DMS 273 treated with DMSO at 0.1 percent for 48 hours (cell line): Measurements from ENCODE around the gene MAPKAPK2.

Experiments used
- DNase-seq: peaks from one replicate; lab custom pipeline; 2025; lab: John Stamatoyannopoulos, UW

MAPKAPK2 gene

DNA sequence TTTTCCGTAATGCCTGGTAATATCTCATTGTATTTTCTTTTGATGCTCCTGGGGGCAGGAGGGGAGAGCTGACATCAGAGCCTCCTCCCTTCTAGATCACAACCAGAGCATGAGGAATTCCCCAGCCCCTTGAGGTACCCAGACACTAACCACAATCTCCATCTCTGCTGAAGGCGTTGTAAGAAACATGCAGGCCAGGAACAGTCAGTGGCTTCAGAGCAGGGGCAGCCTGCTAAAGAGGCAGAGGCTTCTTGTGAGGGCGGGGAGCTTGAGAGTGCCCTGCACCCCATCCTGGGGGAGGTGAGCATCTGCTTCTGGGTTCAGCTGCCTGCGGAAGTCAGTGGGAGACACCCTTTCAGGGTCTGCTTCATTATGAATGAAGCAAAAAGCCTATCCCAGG is 19.0 kb downstream of the MAPKAPK2 start:
- no peak for DNase-seq

DNA sequence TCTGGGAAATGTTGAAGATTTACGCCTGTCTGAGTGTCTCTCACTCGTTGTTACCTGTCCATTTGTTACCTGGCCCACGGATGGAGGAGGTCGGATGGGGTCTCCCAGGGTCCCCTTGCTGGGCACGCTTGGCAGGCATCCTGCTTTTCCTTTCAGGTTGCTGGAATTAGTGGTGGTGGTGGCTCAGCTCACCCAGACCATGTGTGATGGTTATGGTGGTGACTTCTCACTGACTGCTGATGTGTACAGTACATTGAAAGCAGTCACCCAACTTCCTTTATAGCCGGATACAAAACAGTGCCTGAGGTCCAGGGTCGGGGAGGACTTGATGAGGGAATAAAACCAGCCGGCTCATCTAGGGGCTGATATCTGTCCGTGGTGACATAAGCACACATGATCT is 19.5 kb downstream of the MAPKAPK2 start:
- DNase-seq: no peak

DNA sequence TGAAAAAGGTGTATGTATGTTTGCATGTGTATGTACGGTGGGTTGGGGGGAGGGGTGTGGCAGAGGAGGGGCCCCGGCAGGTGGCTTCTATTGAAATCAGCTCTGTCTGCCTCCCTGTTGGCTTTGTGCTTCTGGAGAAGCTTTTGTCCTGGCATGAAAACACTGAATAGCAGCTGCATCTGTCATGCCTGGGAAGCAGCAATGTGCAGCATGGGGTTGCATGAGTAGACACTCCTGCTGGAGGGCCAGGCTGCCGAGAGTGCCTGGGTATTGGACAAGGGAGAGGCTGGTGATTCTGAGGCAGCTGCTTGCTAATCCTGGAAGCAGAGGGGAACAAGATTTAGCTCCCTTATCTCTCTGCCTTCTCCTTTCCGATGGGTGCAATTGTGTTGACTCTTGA is 20.5 kb downstream of the MAPKAPK2 start:
- peak; percentile 90 for DNase-seq

DNA sequence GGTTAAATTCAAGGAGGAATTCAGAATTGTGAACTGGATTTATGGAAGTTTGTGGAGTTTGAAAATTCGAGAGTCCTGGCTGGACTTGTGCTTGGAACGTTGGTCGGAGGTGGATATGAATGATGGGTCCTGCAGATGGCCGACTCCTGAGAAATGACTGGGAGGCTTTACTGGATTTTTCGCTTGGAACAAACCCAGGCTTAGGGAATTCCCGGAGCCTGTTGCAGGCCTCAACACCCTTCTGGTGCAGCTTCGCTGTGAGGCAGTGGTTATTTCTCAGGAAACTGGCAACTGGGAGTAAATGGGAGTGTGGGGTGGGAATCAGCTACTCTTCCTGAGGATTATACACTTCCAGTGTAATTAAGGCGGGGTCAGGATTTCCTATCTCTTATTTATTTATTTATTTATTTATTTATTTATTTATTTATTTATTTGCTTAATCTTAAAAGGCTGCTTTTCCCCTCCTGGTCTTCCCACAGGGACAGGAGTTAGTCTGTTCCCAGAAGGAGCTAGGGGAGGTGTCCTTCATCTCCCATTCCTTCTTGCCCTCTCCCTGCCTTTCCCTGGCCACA is 21.1 kb downstream of the MAPKAPK2 start:
- no peak for DNase-seq

DNA sequence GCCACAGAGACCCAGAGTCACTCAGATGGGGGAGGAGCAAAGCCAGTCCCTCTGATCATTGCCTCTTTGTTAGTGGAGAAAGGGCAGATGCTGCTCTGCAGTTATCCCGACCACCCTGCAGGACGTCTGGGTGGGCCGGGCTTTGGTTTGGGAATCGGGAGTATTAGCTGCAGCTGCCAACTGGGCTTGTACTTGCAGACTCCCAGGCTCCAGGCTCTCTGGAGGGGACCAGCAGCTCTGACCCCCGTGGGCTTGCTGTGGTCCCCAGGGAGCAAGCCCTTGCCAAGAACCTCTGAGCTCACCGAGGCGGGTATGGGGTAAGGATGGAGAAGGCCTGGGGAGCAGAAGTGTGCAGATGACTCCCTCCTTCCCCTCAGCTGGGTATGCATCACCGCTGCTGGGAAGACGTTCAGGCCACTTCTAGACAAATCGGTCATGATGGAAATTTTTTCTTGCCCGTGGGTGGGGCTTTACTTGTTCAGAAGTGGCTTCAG is 21.6 kb downstream of the MAPKAPK2 start:
- DNase-seq: peak; percentile 54

DNA sequence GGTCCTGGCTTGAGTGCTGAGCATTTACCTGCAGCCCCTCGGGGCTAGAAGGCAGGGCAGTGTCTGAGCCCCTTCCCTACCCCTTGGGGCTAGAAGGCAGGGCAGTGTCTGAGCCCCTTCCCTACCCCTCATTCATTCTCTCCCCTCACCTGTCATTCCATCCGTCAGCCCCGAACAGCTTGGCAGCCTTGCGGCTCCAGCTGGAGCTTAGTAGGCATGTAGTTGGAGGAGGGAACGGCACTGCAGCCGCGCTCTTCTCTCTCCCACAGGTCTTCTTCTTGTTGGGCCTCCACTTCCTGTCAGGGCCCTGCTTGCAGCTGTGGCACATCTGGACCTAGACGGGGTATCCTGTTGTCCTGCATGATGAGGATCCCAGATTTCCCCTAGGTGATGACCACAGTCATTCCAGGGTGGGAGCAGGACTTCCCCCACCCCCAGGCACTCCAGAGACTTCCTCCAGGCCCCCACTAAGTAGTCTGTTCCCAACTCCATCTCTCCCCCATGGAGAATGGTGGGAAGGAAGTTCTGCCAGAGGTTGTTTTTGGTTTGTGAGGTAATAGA is 22.2 kb downstream of the MAPKAPK2 start:
- DNase-seq: no peak

DNA sequence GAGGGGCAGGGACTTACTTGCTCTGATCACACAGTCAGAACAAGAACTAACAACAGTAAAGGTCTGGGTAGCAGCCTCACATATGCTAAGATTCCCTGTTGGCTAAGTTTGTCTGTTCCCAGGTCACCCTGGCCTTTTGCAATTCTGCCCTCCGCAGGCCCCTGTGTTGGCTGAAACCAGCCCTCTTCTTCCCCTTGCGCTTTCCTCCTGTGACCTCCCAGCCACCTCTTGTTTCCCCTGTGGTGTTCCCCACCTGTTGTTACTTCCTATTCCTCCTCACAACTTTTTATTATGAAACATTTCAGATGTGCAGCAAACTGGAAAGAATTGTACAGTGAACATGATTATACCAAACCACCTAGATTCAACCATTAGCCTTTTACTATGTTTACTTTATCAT is 23.4 kb downstream of the MAPKAPK2 start:
- DNase-seq: no peak

DNA sequence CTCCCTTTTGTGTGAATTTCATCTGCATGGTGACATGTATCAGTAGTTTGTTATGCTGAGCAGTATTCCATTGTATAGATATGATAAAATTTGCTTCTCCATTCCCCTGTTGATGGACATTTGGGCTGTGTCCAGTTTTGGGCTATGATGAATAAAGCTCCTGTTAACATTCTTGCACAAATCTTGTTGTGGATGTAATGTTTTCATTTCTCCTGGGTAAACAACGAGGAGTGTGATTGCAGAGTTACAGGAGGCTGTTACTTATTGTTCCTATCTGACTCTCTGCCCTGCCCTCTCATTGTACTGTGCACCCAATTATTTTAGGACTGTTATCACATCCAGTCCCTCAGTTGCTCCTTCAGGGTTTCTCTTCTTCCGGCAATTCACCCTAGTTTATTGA is 24.2 kb downstream of the MAPKAPK2 start:
- no peak for DNase-seq

DNA sequence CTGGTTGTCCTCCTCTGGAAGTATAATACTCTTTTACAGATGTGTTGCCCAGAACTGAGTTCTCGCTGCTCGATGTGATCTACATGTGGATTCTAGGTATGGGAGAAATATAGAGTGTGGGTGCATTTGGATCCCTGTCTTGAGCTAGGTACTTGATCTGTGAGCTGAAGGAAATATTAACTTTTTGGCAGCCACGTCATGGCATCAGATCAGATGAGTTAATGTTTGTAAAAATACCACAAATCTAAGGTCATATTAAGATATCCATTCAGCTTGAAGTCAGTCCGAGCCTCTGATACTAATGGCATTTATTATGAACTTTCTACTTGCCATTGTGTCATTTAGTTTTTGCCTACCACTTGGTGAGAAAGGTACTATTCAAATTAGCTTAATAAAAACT is 24.6 kb downstream of the MAPKAPK2 start:
- no peak for DNase-seq

DNA sequence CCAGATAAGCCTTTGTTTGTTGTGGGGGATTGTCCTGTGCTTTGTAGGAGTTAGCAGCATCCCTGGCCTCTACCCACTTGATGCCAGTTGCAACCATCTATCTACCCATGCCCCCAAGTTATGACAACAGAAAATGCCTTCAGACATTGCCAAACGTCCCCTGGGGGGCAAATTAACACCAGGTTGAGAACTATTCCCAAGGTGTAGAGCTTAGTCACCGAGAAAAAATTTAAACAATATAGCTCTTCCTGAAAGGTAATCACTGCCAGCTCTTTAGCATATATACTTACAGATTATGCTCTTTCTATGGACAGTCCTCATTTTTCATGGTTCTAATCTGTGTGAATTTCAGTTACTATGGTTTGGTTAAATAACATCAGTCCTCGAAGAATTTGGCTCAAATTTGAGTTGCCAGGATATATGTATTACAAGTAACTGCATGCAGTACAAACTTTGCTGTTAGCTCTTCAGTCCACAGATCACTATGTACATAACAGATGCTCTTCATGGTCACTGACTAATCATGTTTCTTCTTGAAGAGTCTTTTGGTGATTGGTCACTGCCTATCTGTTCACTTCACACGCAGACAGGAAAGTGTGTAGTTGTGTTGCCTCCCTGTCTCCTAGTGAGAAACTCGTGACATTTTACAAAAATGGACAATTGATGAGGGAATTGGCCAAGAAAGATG is 25.2 kb downstream of the MAPKAPK2 start:
- DNase-seq: no peak

DNA sequence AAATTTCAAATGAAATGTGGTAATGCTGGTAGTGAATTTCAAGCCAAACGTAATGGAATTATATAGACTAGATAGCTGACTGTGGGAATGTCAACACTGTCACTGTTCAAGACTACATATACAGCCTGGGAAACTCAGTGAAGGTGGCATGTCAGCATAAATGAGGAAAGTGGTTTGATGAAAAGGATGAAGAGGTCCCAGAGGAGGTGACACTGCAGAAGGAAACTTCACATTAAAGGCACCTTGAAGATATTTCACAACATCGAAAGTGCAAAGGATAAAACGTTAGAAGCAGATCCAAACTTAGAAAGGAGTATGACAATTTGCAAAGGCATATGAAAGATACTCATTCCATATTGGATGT is 25.7 kb downstream of the MAPKAPK2 start:
- DNase-seq: no peak

DNA sequence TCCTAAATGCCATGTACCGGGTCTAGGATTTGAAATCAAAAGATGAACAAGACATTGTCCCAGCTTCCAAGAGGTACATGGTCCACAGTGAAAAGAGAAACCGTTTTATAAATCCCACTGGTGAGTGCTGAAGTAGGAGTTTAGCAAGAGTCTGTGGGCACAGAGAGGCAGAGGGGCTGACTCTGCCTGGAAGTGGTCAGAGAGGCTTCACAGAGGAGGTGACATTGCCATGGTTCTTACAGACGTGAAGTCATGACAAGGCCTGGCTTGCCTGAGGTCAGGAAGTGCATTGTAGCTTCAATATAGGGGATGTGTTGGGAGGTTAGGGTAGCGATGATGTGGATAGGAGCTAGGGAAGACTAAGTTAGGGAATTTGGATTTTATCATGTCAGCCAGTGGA is 28.4 kb downstream of the MAPKAPK2 start:
- DNase-seq: no peak

DNA sequence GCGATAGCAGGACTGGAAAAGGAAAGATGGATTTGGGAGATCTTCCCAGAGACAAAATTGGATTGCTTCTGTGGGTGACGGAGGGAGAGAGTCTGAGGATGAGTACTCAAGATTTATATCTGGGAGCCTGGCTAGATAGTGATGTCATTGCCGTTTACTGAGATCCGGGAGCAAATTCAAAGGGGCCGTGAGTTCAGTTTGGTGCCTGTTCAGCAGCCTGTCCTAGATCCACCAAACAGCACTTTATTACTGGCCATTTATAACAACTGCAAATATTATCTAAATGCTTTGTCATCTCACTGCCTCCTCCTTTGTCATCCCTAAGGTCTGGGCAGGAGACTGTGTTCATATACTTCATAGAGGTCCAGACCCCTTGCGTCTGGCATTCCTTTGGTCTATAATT is 29.2 kb downstream of the MAPKAPK2 start:
- DNase-seq: no peak

DNA sequence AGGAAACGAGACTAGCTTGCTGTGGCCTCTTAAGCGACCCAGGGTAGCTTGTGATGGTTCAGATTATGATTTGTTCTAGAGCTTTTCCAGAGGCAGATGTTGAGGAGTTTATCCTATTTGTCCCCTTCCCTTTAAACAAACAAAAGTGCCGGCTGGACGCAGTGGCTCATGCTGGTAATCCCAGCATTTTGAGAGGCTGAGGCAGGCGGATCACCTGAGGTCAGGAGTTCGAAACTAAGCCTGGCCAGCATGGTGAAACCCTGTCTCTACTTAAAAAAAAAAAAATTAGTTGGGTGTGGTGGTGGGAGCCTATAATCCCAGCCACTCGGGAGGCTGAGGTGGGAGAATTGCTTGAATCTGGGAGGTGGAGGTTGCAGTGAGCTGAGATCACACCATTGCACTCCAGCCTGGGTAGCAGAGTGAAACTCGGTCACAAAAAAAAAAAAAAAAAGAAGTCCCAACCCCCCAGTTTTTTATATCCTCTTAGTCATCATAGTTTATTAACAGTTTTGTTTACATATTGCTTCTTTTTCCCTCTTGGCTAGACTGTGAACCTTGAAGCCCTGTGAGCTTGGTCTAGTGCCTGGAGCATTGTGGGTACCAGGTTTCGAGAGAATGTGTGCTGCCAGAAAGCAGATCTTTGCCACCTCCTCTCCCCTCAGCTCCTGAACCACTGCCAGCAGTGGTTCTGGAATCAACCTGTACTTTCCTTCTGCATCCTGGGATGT is 29.8 kb downstream of the MAPKAPK2 start:
- DNase-seq: no peak

DNA sequence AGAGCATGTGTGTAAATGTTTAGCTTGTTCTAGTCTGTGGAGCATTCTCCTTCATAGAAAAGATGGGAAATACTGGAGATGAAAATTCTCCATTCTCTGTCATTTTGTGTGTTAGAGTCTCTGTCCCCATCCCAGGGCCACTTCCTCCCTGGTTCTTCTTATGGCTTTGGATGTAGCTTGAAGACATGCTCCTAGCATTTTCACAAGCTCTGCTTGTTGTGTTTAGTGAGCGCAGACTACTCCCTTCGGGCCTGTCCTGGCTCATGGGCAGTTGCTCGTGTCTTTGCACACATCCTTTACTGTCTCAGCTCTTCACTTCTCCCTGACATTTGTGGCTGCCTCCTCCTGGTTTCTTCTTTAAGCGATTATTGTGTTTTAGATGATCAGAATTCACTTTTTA is 30.4 kb downstream of the MAPKAPK2 start:
- no peak for DNase-seq

DNA sequence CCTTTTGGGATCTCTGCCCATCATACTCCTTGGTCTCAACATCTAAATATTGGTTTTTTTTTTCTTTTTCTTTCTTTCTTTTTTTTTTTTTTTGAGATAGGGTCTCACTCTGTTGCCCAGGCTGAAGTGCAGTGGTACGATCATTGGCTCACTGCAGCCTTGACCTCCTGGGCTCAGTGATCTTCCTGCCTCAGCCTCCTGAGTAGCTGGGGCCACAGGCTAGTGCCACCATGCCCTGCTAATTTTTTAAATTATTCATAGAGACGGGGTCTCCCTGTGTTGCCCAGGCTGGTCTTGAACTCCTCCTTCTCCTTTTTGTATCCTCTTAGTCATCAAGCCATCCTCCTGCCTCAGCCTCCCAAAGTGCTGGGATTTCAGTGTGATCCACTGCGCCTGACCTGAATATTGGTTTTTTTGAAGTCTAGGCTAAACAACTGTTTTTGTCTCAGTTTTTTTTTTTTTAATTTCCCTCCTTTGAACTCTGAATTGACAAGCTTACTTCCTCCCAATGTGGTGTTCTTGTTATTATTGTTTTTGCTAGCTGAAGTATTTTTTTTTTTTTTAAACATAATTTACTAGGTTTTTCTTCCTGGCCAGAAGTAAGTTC is 30.9 kb downstream of the MAPKAPK2 start:
- DNase-seq: no peak

DNA sequence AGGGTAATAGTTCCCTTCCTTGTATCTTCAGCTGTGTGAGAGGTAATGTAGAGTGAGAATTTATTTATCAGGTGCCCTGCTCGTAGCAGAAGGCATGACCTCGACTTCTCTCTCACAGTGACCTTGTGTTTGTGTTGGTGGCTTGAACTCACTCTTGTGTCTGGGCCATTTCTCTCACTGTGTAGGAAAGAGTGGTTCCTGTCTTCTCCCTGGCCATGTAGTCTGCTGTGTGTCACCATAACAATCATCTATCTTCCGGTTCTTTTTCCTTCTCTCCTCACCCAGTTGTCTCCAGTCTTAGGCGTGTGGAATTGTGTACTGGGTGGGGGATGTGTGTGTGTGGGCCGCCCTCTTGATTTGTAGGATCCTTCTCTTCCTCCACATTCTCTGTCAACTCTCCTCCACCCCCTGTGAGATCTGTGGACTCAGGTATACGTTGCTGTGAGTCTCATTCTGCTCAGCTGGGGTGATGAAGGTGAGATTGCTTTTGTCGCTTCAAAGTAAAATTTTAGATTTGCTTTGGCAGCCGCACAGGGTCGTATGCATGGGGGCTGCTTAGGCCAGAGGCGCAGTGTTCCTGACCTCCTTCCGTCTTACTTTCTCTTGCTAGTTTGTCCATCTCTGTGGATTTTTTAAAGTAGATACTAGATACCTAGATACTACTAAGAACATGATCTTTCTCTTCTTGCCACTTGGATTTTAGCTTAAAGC is 31.6 kb downstream of the MAPKAPK2 start:
- no peak for DNase-seq

DNA sequence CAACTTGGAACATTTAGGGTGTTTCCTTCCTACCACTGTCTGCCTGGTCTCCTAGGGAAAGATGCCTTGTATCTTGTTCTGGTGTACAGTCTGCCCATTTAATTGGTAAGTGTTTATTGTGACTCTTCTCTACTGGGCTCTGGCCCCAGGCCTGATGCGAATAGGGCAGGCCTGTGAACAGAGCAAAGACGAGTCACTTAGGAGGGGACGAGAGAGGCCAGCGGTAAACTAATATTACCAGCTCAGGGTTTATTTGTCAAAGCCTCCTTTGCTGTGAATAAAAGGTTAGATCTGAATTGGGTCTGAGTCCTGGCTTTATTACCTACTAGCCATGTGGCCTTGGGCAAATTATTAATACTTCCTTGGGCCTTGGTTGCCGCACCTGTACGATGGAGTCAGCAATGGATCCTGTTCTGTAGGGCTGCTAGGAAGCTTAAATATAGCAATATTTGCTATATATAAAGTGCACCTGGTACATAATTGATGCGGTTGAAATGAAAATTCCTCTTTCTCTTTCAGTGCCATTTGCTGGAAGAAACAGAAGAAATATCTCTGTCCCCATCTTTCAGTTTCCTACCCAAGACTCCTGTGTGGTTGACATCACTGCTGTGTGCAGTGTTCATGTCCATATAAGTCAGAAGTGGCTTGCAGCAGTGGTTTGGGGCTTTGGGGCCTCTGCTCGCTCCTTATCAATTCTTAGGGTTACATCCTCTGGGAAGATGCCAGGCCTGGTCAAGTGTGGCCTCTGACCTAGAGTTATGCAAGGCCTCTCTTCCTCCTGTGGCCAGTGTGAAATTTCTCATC is 32.4 kb downstream of the MAPKAPK2 start:
- DNase-seq: no peak

DNA sequence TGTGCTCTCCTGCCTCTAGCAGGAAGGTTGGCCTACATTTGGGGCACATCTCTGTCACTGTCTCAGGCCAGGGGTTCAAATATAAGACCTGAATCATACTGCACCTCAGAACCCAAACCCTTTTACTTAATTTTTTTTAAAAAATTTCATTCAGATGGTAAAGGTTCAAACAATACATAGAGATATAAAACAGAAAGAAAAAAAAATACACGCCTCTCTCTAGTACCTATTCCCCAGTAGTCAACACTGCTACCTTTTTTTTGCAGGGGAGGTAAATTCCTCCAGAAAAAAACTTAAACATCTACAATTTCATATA is 32.9 kb downstream of the MAPKAPK2 start:
- no peak for DNase-seq

DNA sequence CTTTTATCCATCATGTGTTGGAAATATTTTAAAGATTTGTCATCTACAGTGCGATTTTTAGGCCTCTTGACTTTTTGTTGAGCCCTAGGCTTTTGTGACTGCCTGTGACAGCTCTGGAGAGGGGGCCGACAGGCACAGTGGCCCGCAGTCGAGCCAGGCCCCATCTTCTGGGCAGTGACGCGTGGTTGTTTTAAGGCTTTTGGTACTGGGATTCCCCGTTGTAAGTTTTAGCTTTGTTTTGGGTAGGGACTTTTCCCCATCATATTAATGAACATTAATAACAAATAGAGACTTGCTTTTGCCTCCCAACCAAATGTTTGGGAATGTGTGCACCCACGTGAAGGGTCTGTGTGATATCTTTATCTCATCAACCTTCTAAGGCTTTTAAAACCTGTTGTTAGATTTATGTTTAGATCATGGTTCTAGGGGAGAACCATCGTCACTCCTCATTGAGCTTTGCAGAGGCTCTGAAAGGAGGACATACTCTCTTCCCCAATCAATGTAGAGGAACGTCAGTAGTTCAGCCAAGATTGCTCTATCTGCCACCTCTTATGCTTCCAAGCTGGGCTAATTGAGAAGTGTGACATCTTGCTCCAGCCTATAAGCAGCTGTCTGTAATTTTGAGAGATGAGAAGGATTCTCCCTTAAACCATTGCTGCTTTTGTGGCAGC is 34.6 kb downstream of the MAPKAPK2 start:
- no peak for DNase-seq

DNA sequence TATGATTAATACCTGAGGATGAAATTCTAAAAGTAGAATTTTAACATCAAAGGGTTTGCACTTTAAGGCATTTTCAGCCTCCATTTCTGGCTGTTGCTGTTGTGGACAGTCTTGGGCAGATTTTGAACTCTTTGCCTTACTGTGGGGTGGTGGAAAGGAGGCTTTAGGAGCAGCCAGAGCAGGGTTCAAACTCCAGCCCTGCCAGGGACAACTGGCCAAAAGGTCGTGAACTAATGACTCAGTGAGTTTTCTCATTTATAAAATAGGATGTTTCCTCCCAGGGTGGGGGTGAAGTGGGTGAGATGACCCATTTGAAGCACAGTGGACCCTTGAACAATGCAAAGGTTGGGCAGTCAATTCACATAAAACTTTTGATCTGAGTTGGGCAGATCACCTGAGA is 36.7 kb downstream of the MAPKAPK2 start:
- no peak for DNase-seq
